ENCODE data around the gene PGGHG.
"Not testable (repeated sequence)": the region's sequence is repeated elsewhere in the genome, so short reads cannot be mapped to it uniquely, and the experiment has no call there.

PGGHG gene

DNA sequence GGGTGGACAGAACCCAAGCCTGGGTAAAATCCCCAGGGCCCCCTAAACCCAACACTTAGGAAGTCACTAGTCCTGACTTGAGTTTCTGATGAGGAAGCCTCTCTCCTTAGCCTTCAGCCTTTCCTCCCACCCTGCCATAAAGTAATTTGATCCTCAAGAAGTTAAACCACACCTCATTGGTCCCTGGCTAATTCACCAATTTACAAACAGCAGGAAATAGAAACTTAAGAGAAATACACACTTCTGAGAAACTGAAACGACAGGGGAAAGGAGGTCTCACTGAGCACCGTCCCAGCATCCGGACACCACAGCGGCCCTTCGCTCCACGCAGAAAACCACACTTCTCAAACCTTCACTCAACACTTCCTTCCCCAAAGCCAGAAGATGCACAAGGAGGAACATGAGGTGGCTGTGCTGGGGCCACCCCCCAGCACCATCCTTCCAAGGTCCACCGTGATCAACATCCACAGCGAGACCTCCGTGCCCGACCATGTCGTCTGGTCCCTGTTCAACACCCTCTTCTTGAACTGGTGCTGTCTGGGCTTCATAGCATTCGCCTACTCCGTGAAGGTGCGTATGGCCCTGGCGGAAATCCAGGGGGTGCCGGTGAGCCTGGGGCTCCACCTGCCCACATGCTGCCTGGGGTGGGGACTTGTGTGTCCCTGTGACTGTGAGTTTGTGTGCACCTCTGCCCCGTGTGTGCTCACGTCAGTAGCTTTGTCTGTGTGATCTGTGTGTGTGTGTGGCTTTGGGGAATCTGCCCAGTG lies 25.0 kb downstream of the PGGHG start, which contains the start of gene IFITM1:
Gene IFITM1, plus strand, starts transcription at position 254 of the 767 bp plus-strand sequence. Its CDS starts 131 bp downstream, at position 385.
- peak; percentile 73 to 76 for DNase-seq

DNA sequence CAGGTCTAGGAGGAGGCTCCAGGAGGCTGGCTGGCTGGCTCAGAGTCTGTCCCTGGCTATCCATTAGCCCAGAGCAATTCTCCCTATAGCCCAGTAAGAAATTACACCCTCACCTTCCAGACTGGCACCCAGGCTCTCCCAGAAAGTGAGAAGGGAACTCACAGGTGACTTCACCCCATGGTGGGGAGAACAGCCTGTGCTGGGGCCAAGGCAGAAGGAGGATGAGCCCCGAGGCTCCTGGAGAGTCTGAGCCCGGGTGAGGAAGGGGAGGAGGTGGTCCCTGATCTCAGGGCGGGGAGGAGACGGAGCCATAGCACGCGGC lies 25.6 kb downstream of the PGGHG start:
- DNase-seq: not testable (repeated sequence)

DNA sequence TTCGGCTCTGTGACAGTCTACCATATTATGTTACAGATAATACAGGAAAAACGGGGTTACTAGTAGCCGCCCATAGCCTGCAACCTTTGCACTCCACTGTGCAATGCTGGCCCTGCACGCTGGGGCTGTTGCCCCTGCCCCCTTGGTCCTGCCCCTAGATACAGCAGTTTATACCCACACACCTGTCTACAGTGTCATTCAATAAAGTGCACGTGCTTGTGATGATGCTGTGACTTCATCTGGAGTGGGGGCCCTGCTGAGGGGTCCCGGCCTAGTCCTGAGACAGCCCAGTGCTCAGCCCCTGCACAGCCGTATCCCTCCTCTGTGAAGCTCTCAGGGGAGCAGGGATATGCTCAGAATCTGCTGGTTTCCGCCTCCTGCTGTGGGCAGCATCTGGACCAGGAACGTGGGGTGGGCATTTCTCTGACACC lies 26.1 kb downstream of the PGGHG start:
- no peak for DNase-seq

DNA sequence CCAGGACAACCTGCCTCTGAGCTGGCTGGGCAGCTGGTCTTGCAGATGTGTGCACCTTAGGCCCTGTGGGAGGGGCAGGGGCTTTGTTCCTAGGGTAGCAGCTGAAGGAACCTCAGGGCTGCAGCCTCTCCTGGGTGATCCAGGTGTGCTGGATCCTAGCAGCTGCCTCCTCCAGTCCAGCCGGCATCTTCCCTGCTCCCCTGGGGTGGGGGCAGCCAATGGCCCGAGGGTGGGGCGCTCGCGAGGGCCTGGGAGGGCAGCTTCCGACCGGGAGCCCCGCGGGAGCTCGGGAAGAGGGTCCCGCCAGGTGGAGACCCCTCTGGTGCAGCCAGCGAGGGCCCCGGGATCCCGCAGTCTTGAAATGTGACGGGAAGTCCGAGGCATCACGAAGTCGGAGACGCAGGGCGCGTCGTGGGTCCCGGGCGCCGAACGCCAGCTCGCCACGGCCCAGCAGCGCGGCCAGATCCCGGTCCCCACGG lies 26.6 kb downstream of the PGGHG start:
- DNase-seq: no peak

DNA sequence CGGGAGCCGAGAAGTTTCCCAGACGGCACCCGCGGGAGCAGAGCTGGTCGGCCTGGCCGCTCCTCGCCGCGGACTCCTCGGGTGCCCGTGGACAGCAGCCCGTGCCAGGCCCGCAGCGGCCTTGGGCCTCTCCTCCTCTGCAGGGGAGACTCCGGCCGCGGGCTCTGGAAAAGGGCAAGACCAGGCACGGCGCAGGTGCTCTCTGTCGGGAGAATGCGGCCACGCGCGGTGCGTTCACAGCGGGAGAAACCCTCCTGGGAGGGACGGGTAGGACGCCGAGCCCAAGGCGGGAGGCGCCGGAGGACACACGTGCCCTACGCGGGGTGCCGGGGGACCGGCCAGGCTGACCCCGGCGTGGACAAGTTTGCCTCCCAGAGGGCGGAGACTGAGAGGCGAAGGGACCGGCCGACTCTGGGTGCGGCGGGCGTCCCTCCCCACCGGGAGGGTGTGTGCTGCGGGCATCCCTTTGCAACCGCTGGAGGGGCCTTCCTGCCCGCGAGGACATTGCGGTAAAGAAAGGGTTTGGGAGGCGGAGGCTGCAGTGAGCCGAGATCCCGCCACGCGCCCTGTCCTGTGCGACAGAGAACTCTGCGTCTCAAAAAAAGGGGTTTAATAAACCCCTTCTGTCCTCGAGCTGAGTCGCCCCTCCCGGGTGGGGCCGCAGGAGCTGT lies 27.2 kb downstream of the PGGHG start:
- peak in 1 of 2 donors; percentile 45 for DNase-seq

DNA sequence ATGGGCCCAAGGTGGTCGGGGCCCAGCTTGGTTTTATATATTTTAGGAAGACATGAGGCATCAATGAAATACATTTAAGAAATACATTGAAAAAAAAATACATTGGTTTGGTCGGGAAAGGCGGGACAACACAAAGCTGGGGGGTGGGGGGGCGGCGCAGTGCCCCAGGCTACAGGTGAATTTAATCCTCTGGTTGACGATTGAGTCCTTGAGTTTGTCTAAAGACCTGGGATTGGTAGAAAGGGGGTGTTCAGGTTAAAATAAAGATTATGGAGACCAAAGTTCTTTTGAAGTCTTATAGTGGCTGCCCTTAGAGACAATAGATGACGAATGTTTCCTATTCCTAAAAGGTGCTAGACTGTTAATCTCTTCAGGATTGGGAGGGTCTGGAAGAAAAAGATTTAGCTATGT lies 28.0 kb downstream of the PGGHG start:
- peak in 1 of 2 donors; percentile 61 for DNase-seq

DNA sequence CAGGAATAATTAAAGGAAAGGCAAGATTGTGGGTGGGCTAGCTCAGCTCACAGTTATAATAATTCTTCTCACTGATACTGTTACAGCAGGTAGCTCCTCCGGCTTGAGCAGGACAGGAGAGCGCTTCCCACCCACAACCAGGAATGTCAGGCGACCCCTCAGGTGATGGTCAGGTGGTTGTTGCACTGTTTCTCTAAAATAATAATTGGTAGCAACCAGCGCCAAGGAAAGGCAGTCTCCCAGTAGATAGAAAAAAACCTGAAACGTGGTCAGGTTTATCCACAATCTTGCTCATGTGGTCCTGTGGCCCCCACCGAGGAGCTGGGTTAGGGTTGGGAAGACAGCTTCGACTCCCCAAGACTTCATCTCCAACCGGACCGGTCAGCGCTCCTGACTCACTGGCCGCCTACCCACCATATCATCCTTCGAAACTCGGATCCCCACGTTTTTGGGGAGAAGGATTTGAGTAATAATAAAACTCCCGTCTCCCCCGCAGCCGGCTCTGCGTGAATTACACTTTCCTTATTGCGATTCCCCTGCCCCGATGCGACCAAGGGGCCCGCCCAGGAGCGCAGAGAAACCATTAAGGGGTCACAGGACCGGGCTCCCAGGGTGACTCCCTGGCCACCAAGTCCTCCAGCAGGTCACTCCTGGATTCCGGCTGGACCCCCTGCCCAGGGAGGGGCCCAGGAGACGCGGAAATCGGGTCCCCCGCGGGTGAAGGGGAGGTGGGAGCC lies 28.9 kb downstream of the PGGHG start:
- DNase-seq: not testable (repeated sequence)

DNA sequence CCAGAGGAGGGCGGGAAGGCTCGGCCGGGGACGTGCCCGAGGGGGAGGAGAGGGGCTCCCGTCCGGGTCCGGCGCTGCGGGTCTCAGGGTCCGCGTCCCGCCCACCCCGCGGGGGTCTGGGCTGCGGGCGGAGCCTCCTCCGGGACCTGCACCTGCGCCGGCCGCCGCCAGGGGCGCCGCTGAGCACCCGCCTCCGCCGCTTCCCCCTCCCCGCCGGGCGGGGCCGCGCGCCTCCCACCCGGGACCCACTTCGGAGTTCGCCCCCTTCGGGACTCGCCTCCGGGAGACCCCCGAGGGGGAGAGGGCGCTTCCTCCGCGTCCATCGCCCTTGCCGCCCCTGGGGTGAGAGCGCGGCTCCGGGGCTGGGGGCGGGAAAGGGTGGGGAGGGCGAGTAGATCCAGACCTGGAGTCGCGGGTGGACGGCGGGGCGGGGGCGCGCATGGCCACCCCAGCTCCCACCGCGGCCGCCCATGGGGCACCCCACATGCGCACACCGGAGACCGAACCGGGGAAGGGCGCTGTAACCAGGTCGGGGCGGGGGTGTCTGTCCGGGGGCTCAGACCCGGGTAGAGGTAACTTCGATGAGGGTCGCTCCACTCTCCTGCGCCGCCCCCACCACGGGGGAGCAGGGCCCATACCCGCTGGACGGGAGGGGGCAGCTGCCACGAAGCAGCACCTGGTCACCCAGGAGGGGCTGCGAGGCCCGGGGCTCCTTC lies 29.6 kb downstream of the PGGHG start:
- not testable (repeated sequence) for DNase-seq

DNA sequence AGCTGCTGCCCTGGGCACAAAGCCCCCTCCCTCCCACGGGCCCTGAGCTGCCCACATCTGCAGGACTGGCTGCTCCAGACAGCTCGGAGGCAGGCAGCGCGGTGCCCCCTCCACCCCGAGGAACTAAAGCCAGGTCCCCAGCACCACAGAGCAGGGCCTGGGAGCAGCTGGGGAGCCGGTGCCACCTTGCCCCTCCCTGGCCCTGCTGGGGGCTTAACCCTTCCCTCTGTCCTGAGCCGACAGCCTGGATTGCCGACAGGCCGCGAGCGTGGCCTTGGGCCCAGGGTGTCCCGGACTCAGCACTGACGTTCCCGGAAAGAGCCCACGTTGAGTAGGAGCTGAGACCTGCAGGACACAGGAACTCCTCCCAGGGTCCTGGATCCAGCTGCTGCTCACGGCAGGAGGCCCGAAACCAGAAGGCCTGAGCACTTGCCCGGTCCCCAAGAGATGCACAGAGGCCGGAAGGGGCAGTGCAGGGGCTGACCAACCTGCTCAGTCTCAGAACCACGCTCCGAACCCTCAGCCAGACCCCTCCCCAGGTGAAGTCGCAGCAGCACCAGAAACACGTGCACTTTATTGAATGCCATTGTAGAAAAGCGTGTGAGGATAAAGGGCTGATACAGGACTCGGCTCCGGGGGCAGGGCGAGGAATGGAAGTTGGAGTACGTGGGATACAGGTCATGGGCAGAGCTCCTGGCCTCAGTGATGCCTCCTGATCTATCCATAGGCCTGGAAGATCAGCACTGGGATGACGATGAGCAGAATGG lies 30.4 kb downstream of the PGGHG start:
- not testable (repeated sequence) for DNase-seq

DNA sequence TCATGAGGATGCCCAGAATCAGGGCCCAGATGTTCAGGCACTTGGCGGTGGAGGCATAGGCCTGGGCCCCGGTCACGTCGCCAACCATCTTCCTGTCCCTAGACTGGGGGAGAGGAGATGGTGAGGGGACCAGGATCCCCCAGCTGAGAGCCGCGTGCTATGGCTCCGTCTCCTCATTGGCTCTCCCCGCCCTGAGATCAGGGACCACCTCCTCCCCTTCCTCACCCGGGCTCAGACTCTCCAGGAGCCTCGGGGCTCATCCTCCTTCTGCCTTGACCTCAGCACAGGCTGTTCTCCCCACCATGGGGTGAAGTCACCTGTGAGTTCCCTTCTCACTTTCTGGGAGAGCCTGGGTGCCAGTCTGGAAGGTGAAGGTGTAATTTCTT lies 31.0 kb downstream of the PGGHG start:
- not testable (repeated sequence) for DNase-seq

DNA sequence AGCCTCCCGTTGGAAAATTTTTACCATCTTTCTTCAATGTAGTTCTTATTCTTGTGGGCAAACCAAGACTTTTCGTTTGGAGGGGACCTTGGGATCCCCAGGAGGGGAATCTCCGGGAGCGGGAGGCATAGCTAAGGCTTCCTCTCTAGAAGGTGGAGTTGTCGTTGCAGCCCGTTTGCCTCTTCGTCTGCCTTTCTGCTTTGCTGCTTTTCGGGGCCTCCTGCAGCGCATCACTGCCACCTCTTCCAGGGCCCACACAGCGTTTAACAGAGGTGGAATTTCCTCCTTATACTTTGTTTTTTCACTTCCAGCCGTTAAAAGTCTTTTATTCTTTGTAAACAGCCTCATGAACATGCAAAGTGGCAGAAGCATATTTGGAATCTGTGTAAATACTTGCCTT lies 35.2 kb downstream of the PGGHG start:
- no peak for DNase-seq

DNA sequence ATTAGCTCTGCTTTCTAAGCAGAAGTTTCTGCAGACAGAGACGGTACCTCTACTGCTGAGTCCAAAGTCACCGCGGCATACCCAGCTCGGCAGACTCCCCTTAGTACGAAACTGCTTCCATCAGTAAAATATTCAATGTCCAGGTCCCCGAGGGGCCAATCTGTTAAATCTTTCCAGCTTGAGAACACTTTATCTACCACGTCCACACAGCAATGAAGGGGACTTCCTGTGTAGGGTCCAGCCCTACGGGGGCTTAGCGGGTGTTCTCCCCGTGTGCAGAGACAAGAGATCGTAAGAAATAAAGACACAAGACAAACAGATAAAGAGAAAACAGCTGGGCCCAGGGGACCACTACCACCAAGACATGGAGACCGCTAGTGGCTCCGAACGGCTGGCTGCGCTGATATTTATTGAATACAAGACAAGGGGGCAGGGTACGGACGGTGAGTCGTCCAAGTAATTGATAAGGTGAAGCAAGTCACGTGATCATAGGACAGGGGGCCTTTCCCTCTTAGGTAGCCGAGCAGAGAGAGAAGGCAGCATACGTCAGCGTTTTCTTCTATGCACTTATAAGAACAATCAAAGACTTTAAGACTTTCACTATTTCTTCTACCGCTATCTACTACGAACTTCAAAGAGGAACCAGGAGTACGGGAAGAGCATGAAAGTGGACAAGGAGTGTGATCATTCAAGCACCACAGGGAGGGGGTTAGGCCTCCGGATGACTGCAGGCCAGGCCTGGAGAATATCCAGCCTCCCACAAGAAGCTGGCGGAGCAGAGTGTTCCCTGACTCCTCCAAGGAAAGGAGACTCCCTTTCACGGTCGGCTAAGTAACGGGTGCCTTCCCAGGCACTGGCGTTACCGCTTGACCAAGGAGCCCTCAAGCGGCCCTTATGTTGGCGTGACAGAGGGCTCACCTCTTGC lies 35.9 kb downstream of the PGGHG start:
- not testable (repeated sequence) for DNase-seq

DNA sequence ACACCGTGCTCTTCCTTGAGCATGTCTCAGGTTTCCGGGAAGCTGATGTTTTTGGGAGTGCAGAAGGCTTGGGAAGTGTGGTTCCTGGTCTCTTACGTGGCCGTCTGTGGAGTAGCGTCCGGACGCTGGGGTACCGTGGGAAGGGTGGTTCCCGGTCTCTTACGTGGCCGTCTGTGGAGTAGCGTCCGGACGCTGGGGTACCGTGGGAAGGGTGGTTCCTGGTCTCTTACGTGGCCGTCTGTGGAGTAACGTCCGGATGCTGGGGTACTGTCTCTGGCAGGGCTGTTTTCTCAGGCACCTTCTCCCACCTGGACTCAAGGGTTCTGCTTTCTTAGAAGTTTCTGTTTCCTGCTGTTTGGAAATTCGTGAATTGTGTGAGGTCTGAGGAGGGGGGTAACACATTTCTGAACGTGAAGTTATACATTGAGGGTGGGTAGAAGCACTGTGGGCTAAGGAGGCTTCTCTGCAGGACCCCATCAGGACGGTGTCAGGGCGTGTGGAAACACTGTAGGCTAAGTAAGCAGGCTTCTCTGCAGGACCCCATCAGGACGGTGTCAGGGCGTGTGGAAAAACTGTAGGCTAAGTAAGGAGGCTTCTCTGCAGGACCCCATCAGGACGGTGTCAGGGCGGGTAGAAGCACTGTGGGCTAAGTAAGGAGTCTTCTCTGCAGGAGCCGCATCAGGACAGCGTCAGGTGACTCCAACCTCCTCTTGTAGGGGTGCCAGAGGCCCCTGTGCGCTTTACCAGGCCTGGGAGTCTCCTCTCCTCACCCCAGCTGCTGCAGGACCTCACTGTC lies 37.1 kb downstream of the PGGHG start:
- no peak for DNase-seq

DNA sequence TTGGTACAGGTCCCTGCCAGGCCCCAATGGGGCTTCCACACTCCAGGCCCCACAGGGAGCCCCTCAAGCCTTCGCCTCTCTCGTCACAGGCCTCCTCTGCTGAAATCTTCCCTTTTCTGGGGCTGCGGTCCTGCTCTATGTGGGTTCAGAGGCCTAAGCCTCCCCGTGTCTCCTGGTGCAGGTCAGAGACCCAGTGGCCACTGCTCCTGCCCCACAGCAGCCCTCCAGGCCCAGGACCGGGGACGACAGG lies 37.6 kb downstream of the PGGHG start:
- DNase-seq: no peak

DNA sequence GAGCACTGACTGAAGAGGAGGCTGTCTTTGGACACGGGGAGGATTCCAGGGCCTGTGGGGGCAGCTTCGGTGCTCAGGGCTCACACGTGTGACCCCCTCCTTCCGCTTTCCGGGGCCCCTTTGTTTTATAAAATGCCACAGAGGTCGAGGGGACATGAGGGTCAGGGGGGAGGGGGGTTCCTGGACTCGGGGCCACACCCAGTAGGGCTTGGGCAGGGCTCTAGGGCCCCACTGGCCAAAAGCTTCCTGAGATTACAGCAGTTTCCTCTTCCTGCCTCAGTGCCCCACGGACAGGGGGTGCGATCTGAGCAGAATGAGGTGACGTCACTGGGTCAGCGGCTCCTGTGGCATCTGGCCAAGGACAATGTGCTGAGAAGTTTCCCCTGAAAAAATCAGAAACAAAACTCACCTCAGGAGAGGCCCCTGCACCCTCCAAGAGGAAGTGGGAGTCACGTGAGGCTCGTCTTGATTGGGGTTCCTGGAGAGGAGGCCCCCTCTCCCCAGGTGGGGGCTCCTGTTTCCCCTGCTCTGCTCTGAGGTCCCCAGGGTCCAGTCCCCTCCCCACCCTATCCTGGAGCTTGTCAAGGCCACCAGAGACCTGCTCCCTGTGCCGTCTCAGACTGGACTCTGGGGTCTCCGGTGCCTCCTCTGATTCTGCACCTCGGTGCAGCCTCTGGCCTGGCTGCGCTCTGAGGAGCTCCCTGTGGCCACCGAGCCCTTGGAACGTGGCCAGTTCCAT lies 38.1 kb downstream of the PGGHG start:
- peak; percentile 85 to 87 for DNase-seq

DNA sequence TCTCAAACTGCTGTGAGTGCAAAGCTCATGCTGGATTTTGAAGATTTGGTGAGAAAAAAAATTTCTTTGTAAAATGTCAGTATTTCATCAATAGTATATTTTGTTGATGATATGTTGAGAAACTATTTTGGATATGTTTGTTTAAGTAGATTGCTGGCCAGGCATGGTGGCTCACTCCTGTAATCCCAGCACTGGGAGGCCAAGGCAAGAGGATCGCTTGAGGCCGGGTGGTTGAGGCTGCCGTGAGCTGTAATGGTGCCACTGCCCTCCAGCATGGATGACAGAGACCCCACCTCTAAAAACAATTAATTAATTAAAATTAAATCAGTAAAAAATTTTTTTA lies 38.6 kb downstream of the PGGHG start:
- no peak for DNase-seq

DNA sequence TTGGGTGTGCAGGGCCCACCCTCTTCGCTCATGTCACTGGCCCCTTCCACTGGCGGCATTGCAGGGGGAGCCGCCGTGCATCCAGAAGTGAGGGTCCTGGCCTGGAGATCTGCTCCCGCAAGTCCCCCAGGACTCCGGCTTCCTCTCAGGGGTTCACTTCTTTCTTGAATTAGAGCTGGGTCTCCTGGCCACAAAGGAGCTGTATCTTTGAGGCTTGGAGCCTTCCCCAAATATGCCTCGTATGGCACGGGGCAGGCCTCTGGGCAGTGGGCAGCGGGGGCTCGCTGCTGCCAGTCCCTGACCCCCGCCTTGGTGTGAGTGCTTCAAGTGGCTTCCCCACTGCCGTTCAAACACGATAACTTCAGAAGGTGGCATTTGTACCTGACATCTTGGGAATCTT lies 39.1 kb downstream of the PGGHG start:
- DNase-seq: no peak

DNA sequence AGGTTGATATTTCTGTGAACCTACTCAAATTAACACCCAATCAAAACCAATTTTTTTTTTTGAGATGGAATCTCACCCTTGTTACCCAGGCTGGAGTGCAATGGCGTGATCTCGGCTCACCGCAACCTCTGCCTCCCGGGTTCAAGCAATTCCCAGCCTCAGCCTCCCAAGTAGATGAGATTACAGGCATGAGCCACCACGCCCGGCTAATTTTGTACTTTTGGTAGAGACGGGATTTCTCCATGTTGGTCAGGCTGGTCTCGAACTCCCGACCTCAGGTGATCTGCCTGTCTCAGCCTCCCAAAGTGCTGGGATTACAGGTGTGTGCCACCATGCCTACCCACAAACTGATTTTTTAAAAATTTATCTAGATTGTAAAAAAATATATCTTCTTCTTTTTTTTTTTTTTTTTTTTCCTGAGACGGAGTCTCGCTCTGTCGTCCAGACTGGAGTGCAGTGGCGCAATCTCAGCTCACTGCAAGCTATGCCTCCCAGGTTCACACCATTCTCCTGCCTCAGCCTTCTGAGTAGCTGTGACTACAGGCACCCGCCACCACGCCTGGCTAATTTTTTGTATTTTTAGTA lies 39.7 kb downstream of the PGGHG start:
- DNase-seq: not testable (repeated sequence)

DNA sequence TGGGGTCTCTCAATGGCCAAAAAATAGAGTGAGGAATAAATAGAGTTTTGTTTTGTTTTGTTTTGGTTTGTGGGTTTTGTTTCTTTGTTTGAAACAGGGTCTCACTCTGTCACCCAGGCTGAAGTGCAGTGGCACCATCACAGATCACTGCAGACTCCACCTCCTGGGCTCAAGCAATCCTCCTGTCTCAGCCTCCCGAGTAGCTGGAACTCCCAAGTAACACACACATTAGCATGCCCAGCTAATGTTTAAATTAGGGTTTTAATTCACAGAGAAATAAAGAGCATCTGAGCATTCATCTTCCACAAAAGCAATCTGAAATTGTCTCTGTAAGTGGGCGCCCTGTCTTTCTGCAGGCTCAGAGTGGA lies 40.9 kb downstream of the PGGHG start:
- no peak for DNase-seq

DNA sequence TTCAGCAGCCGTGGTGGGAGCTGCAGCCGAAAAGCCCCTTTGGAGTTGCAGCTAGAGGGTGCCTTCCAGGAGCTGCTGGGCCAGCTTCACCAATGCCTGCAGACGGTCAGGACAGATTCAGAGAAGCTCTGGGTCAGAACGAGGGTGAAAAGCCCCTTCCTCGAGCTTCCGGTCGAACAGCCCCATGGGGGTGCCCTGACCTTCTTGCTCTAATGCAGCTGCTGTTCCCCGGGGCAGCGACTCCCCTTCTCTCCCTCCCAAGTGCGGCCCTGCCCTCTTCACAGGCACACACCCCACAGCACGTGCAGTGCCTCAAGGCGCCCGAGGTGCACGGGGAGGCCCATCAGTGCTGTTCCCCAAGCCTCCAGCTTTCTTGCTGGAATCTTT lies 41.4 kb downstream of the PGGHG start:
- no peak for DNase-seq
